Tibial nerve (tissue), 4 donors: Measurements from ENCODE around the gene BMP7. TPM values are rescaled to one million over a fixed set of nuclear protein-coding genes. Genes with fewer than 3 reads are reported as not detected.
A peak's percentile ranks its signal among the peaks of the same experiment; 100 is the strongest.

Experiments used
- DNase-seq, 2 donors: peaks; one replicate each; pipeline ENCODE4 v3.0.0-alpha.2; 2019; ENCODE audit warnings: low spot score in 2 of 2
- H3K27ac ChIP-seq, 4 donors: fragments of 200-600 bp; sonication (generic) in 3 of 4; one replicate each; pipeline ENCODE4 v1.5.1; 2017 to 2019; ENCODE audit warnings: mild to moderate bottlenecking in 1 of 4
- H3K27me3 ChIP-seq, 2 donors: fragments of 200-600 bp; sonication (generic) in 1 of 2; one replicate each; pipeline versions ENCODE4 v1.5.1 to v1.6.0; 2017 to 2019
- H3K36me3 ChIP-seq, 3 donors: fragments of 200-600 bp; sonication (generic); one replicate each; pipeline ENCODE4 v1.5.1; 2018 to 2019
- H3K4me1 ChIP-seq, 4 donors: fragments of 200-600 bp; sonication (generic) in 3 of 4; one replicate each; pipeline ENCODE4 v1.5.1; 2017 to 2019
- H3K4me3 ChIP-seq, 4 donors: fragments of 200-600 bp; sonication (generic) in 3 of 4; one replicate each; pipeline ENCODE4 v1.5.1; 2017 to 2019; ENCODE audit warnings: mild to moderate bottlenecking in 1 of 4, moderate library complexity in 1 of 4
- H3K9me3 ChIP-seq, 4 donors: fragments of 200-600 bp; sonication (generic) in 3 of 4; one replicate each; pipeline ENCODE4 v1.5.1; 2017 to 2019
- EP300 ChIP-seq, 2 donors: sonication (generic); formaldehyde crosslinking; IDR thresholded peaks; one replicate each; pipeline ENCODE4 v1.6.1; 2017; ENCODE audit warnings: antibody characterized with exemption in 2 of 2, mild to moderate bottlenecking in 1 of 2
- POLR2A ChIP-seq, 2 donors: fragments of 450-650 bp; IDR thresholded peaks; one replicate each; pipeline ENCODE4 v1.6.1; 2017; ENCODE audit warnings: antibody characterized with exemption in 2 of 2, mild to moderate bottlenecking in 2 of 2, moderate library complexity in 2 of 2
- WGBS, 2 donors: methylation state at CpG; one replicate each; pipeline ENCODE4 v1.1.5; 2018; 5-methylcytosine and 5-hydroxymethylcytosine counted together
- total RNA-seq, 4 donors: library from RNA; depleted of rRNA; stranded (reverse); fragments of >200 nt; gene quantifications; one replicate each; pipeline ENCODE4 v1.1.0, GENCODE V29; 2016
- TF ChIP-seq, protein P1 (sequence below), 5 experiments: fragments of 200-600 bp in 3 of 5; fragments of 450-650 bp in 2 of 5; sonication (generic) in 3 of 5; IDR thresholded peaks; one replicate each; pipeline ENCODE4 v1.5.1; 2016 to 2019; ENCODE audit warnings: antibody characterized with exemption in 5 of 5, mild to moderate bottlenecking in 3 of 5, moderate library complexity in 2 of 5

The BMP7 gene
- total RNA-seq, 4 donors from 2014 or later, result 11.7 to 14.2 (median 13.4) TPM

DNA sequence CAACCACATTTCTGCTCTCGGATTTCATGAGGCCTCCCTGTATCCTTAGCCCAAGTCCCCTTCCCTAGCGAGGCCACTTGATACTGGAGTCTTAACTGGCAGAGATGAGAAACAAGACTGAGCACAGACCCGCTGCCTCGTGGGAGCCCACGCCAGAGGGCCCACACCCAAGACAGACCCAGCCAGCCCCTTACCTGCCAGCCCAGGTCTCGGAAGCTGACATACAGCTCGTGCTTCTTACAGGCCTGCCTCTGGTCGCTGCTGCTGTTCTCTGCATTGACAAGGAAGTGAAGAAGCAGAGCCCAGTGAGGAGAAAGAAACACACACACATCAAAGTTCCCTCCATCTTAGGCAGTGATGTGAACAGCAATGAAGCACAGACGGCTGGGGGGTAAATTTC is 91.7 kb downstream of the BMP7 start:
- TF ChIP-seq POLR2A (IDR thresholded peaks at IDR 0.05) (no peak), EP300 (IDR thresholded peaks at IDR 0.05) (no peak)
- TF ChIP-seq, protein P1, sequence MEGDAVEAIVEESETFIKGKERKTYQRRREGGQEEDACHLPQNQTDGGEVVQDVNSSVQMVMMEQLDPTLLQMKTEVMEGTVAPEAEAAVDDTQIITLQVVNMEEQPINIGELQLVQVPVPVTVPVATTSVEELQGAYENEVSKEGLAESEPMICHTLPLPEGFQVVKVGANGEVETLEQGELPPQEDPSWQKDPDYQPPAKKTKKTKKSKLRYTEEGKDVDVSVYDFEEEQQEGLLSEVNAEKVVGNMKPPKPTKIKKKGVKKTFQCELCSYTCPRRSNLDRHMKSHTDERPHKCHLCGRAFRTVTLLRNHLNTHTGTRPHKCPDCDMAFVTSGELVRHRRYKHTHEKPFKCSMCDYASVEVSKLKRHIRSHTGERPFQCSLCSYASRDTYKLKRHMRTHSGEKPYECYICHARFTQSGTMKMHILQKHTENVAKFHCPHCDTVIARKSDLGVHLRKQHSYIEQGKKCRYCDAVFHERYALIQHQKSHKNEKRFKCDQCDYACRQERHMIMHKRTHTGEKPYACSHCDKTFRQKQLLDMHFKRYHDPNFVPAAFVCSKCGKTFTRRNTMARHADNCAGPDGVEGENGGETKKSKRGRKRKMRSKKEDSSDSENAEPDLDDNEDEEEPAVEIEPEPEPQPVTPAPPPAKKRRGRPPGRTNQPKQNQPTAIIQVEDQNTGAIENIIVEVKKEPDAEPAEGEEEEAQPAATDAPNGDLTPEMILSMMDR (IDR thresholded peaks at IDR 0.05), result no peak
- Histone ChIP-seq H3K27me3 (no peaks in the 10 kb centered on the region), H3K9me3 (no peaks in the 10 kb centered on the region), H3K27ac (no peak overlapping the region), H3K4me1 (peaks cover 0 to 9% (median 0%) of the 10 kb centered on the region in 4 donors), H3K36me3 (peaks cover 0 to 50% (median 0%) of the 10 kb centered on the region in 3 donors), H3K4me3 (no peak overlapping the region)
- 89 to 91% methylated on average over 9 of the region's 9 CpGs for WGBS, 2 donors
- no peak for DNase-seq

DNA sequence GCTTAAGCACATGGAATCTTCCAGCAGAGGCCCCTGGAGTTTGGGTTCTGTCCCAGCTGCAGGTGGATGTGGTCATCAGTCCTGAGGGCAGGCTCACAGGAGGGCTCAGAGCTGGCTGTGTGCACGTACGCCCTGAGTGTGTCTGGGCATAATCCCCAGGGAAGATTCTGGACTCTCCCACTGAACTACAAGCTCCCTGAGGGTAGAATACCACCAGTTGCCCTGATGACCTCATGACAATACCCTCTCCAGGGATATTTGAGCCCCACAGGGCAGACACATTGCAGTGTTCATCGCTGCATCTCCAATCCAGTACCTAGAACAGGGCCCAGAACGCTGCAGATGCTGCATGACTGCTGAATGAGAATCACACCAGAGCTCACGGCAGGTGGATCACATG is 92.5 kb downstream of the BMP7 start:
- peaks cover 0 to 6% (median 0%) of the 10 kb centered on the region in 4 donors for H3K9me3 ChIP-seq
- H3K36me3 ChIP-seq, result peaks cover 0 to 55% (median 0%) of the 10 kb centered on the region in 3 donors
- no peak overlapping the region for H3K27ac ChIP-seq
- WGBS, 2 donors, result 90 to 93% methylated on average over 4 to 5 of the region's 5 CpGs
- no peak for DNase-seq
- H3K27me3 ChIP-seq, result no peaks in the 10 kb centered on the region
- TF ChIP-seq EP300 (IDR thresholded peaks at IDR 0.05), result no peak
- TF ChIP-seq POLR2A (IDR thresholded peaks at IDR 0.05), result no peak
- TF ChIP-seq, protein P1 (IDR thresholded peaks at IDR 0.05), result no peak
- H3K4me1 ChIP-seq, result peaks cover 0 to 2% (median 0%) of the 10 kb centered on the region in 4 donors
- H3K4me3 ChIP-seq, result no peak overlapping the region

DNA sequence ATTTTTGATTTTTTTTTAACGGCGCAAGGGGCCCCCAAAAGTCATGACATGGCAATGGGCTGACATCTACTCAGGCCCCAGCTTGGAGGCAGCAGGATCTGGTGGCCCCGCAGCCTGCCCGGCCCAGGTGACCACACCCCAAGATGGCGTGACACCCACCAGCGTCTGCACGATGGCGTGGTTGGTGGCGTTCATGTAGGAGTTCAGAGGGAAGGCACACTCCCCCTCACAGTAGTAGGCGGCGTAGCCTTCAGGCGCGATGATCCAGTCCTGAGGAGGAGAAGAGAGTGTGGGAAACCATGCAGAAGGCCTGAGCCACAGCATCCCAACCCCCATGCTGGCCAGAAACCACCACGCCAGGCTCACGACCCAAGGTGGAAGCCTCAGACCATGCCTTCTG is 93.4 kb downstream of the BMP7 start:
- Histone ChIP-seq H3K36me3 (peaks cover 0 to 55% (median 0%) of the 10 kb centered on the region in 3 donors), H3K9me3 (peaks cover 0 to 7% (median 0%) of the 10 kb centered on the region in 4 donors), H3K4me3 (no peak overlapping the region), H3K27me3 (no peaks in the 10 kb centered on the region), H3K4me1 (peaks cover 0 to 4% (median 0%) of the 10 kb centered on the region in 4 donors), H3K27ac (no peak overlapping the region)
- 87 to 90% methylated on average over 15 of the region's 15 CpGs for WGBS, 2 donors
- TF ChIP-seq, protein P1 (IDR thresholded peaks at IDR 0.05), result no peak
- TF ChIP-seq POLR2A (IDR thresholded peaks at IDR 0.05) (no peak), EP300 (IDR thresholded peaks at IDR 0.05) (no peak)
- DNase-seq, result no peak

DNA sequence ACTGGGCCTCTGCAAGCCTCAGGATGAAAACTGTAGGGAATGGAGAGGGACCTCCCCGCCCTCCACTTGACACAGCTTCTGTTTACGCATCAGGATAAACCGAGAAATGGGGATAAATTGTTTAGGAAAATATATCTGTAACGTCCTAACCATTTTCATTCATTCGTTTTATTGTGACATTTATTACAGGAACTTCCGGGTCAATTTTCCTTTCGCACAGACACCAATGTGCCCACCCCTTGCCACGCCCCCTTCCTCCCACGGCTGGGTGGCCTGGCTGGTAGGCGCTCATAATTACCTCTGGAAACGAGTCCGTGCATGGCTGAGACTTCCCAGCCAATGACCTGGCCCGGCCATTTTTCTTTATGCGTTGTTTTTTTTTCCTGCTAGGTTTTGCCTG is 96.1 kb downstream of the BMP7 start:
- H3K36me3 ChIP-seq, result peaks cover 0 to 55% (median 0%) of the 10 kb centered on the region in 3 donors
- H3K4me1 ChIP-seq, result peaks cover 0 to 12% (median 0%) of the 10 kb centered on the region in 4 donors
- H3K27me3 ChIP-seq, result no peaks in the 10 kb centered on the region
- H3K4me3 ChIP-seq, result no peak overlapping the region
- TF ChIP-seq EP300 (IDR thresholded peaks at IDR 0.05), result no peak
- TF ChIP-seq, protein P1 (IDR thresholded peaks at IDR 0.05), result no peak
- TF ChIP-seq POLR2A (IDR thresholded peaks at IDR 0.05), result no peak
- no peak for DNase-seq
- peaks cover 0 to 7% (median 0%) of the 10 kb centered on the region in 4 donors for H3K9me3 ChIP-seq
- WGBS, 2 donors, result 69 to 71% methylated on average over 14 of the region's 14 CpGs
- H3K27ac ChIP-seq, result no peak overlapping the region

DNA sequence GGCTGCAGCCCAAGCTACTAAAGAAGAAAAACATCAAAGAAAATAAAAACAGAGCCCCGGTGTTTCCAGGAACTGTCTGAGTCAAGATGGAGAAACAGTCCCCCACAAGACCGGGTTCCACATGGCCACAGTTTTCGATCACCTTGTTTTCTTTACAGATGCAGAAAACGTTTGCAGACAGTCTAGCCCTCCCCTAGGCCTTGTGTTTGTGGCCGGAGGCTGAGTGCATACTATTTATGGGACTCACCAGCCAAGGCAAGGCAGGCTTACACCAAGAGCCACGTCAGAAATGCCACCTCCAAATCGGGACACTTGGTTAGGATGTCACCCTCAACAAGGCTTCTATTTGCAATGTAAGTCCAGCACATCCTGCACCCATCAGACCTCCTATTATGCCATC is 97.3 kb downstream of the BMP7 start:
- TF ChIP-seq EP300 (IDR thresholded peaks at IDR 0.05), result no peak
- no peak for TF ChIP-seq POLR2A (IDR thresholded peaks at IDR 0.05)
- TF ChIP-seq, protein P1 (IDR thresholded peaks at IDR 0.05), result no peak
- WGBS, 2 donors, result 58 to 59% methylated on average over 7 of the region's 7 CpGs

More for the DNA sequence above, 97.3 kb downstream of the BMP7 start:
- peaks cover 0 to 12% (median 0%) of the 10 kb centered on the region in 4 donors for H3K4me1 ChIP-seq
- H3K9me3 ChIP-seq, result peaks cover 0 to 7% (median 0%) of the 10 kb centered on the region in 4 donors
- H3K27ac ChIP-seq, result peak overlapping the region in 2 of 4 donors; percentile 78 to 79
- no peak overlapping the region for H3K4me3 ChIP-seq
- no peak for DNase-seq
- H3K27me3 ChIP-seq, result no peaks in the 10 kb centered on the region
- peaks cover 0 to 44% (median 0%) of the 10 kb centered on the region in 3 donors for H3K36me3 ChIP-seq
